Activated T-cell treated with anti-CD3 and anti-CD28 coated beads for 1 hour (primary cell): ENCODE results near the gene CDC42.

Experiments used
- DNase-seq: peaks from one replicate; pipeline ENCODE4 v3.0.0-alpha.2; 2020; ENCODE audit warnings: low read depth

Gene CDC42

DNA sequence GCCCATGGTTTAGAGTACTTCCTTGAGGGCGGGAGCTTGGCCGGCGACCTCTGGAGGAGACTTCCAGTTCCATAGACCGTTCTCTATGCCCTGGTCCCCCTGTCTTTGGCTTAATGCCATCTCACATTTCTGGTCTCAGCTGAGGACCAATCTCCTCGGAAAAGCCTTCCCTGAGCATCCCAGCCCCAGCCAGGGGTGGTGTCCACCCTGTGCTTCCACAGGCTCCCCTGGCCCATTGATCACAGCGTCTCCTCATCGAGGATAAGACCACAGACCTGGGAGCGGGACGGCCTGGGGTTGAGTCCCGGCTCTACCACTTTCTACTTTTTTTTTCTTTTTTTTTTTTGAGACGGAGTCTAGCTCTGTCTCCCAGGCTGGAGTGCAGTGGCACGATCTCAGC lies 75.9 kb downstream of the CDC42 start:
- no peak for DNase-seq

DNA sequence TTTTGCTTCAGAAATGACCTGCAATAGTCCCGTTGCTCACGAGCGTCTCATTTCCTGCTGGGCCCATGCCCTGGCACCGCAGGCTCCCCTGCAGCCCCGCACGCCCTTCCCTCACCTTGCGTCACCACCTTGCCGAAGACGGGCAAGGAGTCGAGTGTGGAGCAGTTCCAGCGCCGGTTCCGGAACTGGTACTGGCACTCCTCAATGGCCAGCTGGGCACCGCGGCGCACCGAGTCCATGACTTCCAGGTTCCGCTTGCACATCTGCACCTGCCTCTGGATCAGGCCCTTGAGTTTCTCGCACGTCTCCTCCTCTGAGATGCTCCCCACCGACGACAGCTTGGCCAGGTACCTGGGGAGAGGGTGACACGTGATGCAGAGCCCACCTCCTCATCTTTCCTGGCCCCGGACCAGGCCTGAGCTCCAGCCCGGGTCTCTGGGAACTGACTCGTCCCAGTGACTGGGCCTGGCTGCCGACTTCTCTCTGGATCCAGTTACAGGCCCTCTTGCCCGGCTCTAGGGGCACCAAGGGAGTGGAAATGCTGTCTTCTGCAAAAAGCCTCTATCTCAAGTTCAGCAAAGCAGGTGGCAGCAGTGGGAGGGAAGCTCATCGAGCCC lies 77.1 kb downstream of the CDC42 start:
- DNase-seq: no peak

GRCh38 chr1:22131062-22131461 lies 78.6 kb downstream of the CDC42 start:
- DNase-seq: no peak

- DNase-seq: peak; percentile 40
These were observed 79.5 kb downstream of the CDC42 start for GRCh38 chr1:22131875-22132486.

DNA sequence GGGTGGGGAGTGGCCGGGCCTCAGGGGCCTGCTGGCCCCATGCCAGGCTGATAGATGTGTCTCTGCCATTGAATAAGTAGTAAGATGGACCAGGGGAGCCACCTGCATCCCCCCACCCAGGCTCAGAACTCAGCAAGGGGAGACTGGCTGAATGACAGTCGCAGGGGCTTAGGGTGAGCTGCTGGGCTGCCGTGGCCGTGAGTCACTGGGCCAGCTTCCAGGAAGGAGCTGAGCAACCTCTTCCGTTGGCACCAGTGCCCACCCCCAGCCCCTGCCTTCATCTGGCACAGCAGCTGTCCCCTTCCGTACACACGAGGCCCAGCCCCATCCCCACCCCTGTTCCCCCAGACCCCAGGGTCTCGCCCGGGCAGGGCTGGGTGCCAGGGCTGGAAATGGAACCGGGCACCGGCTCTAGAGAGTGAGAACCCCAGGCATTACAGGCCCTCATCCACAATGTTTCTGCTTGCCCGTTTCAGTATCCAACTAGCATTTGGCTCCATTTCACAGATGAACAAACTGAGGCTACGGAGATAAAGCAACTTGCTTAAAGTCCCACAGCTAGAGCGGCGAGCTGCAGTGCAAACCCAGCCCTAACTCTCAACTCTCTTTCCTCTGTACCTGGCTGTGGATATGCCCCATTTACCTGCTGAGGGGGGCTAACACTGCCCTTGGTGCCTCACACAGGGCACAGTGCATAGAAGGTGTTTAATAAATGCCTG lies 80.2 kb downstream of the CDC42 start:
- no peak for DNase-seq

- no peak for DNase-seq
These were observed 80.9 kb downstream of the CDC42 start for GRCh38 chr1:22133247-22133930.

- DNase-seq: no peak
These were observed 81.4 kb downstream of the CDC42 start for GRCh38 chr1:22133931-22134324.

DNA sequence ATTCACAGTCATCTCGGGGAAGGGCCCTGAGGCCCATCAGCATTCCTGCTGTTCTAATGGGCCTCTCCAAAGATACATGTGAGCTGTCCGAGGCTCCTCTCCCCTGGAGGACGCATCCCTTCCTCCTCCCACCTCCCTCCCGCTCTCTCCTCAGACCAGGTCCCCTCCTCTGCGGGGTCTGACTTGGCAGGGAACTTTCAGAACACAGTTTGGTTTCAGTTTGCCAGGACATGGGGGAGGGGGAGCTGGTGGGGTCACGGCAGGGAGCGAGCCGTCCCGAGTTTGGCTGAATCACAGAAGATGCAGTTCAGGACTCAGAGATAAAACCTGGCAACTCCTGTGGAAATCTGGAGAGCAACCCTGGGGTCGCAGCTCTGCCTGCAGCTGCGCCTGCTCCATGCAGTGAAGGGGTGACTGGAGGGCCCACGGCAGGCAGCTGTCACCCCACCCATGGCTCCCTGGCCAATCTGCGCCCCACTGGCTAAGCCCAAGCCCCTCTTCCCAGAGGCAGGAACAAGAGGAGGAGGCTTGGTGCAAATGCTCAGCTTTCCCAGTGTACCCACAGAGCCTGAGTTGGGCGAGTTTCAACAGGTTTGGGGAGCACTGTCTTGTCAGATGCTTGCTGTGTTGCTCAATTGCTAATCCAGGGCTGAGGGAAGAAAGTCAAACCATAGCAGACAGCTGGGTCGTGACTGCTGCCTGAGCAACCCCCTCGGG lies 84.7 kb downstream of the CDC42 start:
- DNase-seq: no peak

DNA sequence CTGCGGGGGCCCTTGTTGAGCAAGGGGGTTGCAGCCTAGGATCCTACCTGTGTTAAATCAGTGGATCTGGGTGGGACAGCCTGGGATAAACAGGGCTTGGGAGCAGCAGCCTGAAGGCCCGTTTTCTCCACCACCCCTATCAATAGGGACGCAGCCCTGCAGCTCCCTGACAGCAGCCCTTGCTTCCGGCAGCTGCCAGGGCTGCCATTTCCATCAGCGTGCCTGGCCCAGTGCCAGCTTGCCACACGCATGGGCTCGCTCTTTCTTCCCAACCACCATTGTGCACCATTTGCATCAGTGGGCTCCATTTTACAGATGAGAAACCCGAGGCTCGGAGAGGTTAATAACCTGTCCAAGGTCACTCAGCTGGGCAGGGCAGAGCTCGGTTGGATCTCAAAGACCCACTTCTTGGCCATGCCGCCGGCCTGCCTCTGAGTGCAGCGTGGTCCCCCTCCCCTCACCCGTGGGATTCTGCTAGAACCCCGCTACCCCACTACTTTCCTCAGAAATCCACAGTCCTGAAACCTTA lies 86.6 kb downstream of the CDC42 start:
- no peak for DNase-seq

DNA sequence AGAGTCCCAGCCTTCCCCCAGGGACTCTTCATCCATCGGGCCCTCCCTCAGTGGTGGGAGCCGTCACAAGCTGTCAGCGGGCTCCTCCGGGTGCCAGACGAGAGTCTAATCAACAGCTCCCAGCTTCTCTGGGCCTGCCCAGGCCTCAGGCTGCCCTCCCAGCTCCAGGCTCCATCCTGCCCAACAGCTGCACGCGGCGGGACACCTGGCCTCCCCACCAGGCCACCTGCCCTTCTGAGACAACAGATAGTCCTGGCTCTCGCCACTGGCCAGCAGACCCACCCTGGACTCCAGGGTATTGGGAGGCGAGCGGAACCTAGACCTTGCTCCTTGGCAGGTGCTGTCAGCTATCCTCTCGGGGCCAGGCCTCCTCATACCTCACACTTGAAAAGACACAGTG lies 87.3 kb downstream of the CDC42 start:
- no peak for DNase-seq
